ENCODE data around the gene EIF2S1.
"Not testable (repeated sequence)": the region's sequence is repeated elsewhere in the genome, so short reads cannot be mapped to it uniquely, and the experiment has no call there.

Gene EIF2S1

GRCh38 chr14:67359775-67360469 lies at the start of gene EIF2S1, which contains the start of gene ATP6V1D:
EIF2S1 (plus strand) TSS chr14:67360328; CDS start chr14:67364768, 4,440 bp downstream.
ATP6V1D (minus strand) TSS chr14:67359804; CDS start chr14:67359698, 106 bp downstream.
- DNase-seq (peak; percentile 99), ATAC-seq (peak; percentile 95)

- no peak for ATAC-seq
Measured at GRCh38 chr14:67311868-67312267, 48.3 kb upstream of the EIF2S1 start.

GRCh38 chr14:67313153-67313552 lies 47.0 kb upstream of the EIF2S1 start:
- DNase-seq (no peak), ATAC-seq (no peak)

More at GRCh38 chr14:67311868-67312267, 48.3 kb upstream of the EIF2S1 start:
- DNase-seq = no peak

GRCh38 chr14:67317822-67318221 lies 42.3 kb upstream of the EIF2S1 start:
- DNase-seq (no peak), ATAC-seq (no peak)

- ATAC-seq (no peak), DNase-seq (no peak)
Measured at GRCh38 chr14:67319142-67319541, 41.0 kb upstream of the EIF2S1 start.

- DNase-seq = not testable (repeated sequence)
Measured at GRCh38 chr14:67329666-67330065, 30.5 kb upstream of the EIF2S1 start.

GRCh38 chr14:67331368-67332125 lies 28.6 kb upstream of the EIF2S1 start:
- DNase-seq (no peak), ATAC-seq (no peak)

More at GRCh38 chr14:67329666-67330065, 30.5 kb upstream of the EIF2S1 start:
- not testable (repeated sequence) for ATAC-seq

- no peak for ATAC-seq
- DNase-seq = no peak
Measured at GRCh38 chr14:67332468-67332867, 27.7 kb upstream of the EIF2S1 start.

GRCh38 chr14:67335781-67336180 lies 24.3 kb upstream of the EIF2S1 start:
- ATAC-seq = no peak

GRCh38 chr14:67341231-67341630 lies 18.9 kb upstream of the EIF2S1 start:
- not testable (repeated sequence) for ATAC-seq, DNase-seq

More at GRCh38 chr14:67335781-67336180, 24.3 kb upstream of the EIF2S1 start:
- peak; percentile 12 for DNase-seq

- DNase-seq = no peak
- no peak for ATAC-seq
Measured at GRCh38 chr14:67343601-67344230, 16.4 kb upstream of the EIF2S1 start.

- ATAC-seq = no peak
- DNase-seq = no peak
Measured at GRCh38 chr14:67345583-67345982, 14.5 kb upstream of the EIF2S1 start.

- DNase-seq (no peak), ATAC-seq (no peak)
Measured at GRCh38 chr14:67352055-67352454, 8.1 kb upstream of the EIF2S1 start.

- ATAC-seq (no peak), DNase-seq (no peak)
Measured at GRCh38 chr14:67357186-67357968, 2.8 kb upstream of the EIF2S1 start.

- DNase-seq = no peak
- no peak for ATAC-seq
Measured at GRCh38 chr14:67357969-67358354, 2.2 kb upstream of the EIF2S1 start.

GRCh38 chr14:67358924-67359774 lies 979 bp upstream of the EIF2S1 start:
- DNase-seq (no peak), ATAC-seq (no peak)

- DNase-seq = no peak
- ATAC-seq = peak; percentile 4
Measured at GRCh38 chr14:67360470-67361206, 510 bp downstream of the EIF2S1 start.

GRCh38 chr14:67365476-67365875 lies 5.3 kb downstream of the EIF2S1 start:
- ATAC-seq (no peak), DNase-seq (no peak)

GRCh38 chr14:67370830-67371229 lies 10.7 kb downstream of the EIF2S1 start:
- ATAC-seq (peak; percentile 47), DNase-seq (no peak)
